Measurements from ENCODE around the gene MLLT1. TPM values are rescaled to one million over a fixed set of nuclear protein-coding genes. Genes with fewer than 3 reads are reported as not detected.

Gene MLLT1
- total and polyA plus RNA-seq, 4 donors: 2.1 to 15.6 (median 7.3) TPM

GRCh38 chr19:6196361-6196760 is 83.4 kb downstream of the MLLT1 start (continued):
- TF ChIP-seq REST (IDR thresholded peaks at IDR 0.05) (no peak), FOXA1 (IDR thresholded peaks at IDR 0.05) (no peak)

- Histone ChIP-seq H3K9me3 (ENCODE audit: control insufficient read depth in 4 of 4, low read length in 3 of 4) (peaks cover 0 to 2% (median 0%) of the 10 kb centered on the region in 4 donors), H3K4me3 (ENCODE audit: low read depth in 1 of 3, low read length in 3 of 3) (no peak overlapping the region), H3K36me3 (ENCODE audit: control insufficient read depth in 4 of 4, insufficient read depth in 3 of 4, low read depth in 1 of 4, low read length in 3 of 4) (no peaks in the 10 kb centered on the region), H3K27me3 (ENCODE audit: control insufficient read depth in 4 of 4, insufficient read depth in 4 of 4, low read length in 3 of 4) (no peaks in the 10 kb centered on the region), H3K9ac (ENCODE audit: low read depth in 1 of 2, low read length in 2 of 2) (no peak overlapping the region), H3K4me1 (ENCODE audit: control insufficient read depth in 4 of 4, insufficient read depth in 4 of 4, low read length in 3 of 4) (no peaks in the 10 kb centered on the region), H3K27ac (ENCODE audit: low read depth in 1 of 2, low read length in 2 of 2) (no peak overlapping the region)
- DNase-seq (ENCODE audit: low spot score): no peak
- TF ChIP-seq RXRA (IDR thresholded peaks at IDR 0.05) (no peak), REST (IDR thresholded peaks at IDR 0.05) (no peak), EGR1 (IDR thresholded peaks at IDR 0.05; ENCODE audit: low read depth in 2 of 2) (no peak), HNF4A (conservative IDR thresholded peaks at IDR 0.05) (no peak)
- 91% methylated on average over 2 of the region's 2 CpGs for WGBS
Measured at GRCh38 chr19:6188811-6189210, 91.0 kb downstream of the MLLT1 start.

- H3K9ac ChIP-seq (ENCODE audit: low read depth in 1 of 2, low read length in 2 of 2): no peak overlapping the region
- WGBS: 85% methylated on average over 6 of the region's 6 CpGs
- no peak overlapping the region for H3K4me3 ChIP-seq (ENCODE audit: low read depth in 1 of 3, low read length in 3 of 3)
- H3K27me3 ChIP-seq (ENCODE audit: control insufficient read depth in 4 of 4, insufficient read depth in 4 of 4, low read length in 3 of 4): peaks cover 0 to 3% (median 0%) of the 10 kb centered on the region in 4 donors
- H3K36me3 ChIP-seq (ENCODE audit: control insufficient read depth in 4 of 4, insufficient read depth in 3 of 4, low read depth in 1 of 4, low read length in 3 of 4): no peaks in the 10 kb centered on the region
- H3K4me1 ChIP-seq (ENCODE audit: control insufficient read depth in 4 of 4, insufficient read depth in 4 of 4, low read length in 3 of 4): no peaks in the 10 kb centered on the region
- H3K27ac ChIP-seq (ENCODE audit: low read depth in 1 of 2, low read length in 2 of 2): no peak overlapping the region
- peaks cover 0 to 2% (median 0%) of the 10 kb centered on the region in 4 donors for H3K9me3 ChIP-seq (ENCODE audit: control insufficient read depth in 4 of 4, low read length in 3 of 4)
- DNase-seq (ENCODE audit: low spot score): no peak
- TF ChIP-seq HNF4A (conservative IDR thresholded peaks at IDR 0.05) (no peak), RAD21 (IDR thresholded peaks at IDR 0.05) (no peak), CTCF (IDR thresholded peaks at IDR 0.05; ENCODE audit: low read depth, low read length, missing input control) (no peak), YY1 (IDR thresholded peaks at IDR 0.05) (no peak), JUND (IDR thresholded peaks at IDR 0.05) (no peak), REST (IDR thresholded peaks at IDR 0.05) (no peak), SP1 (IDR thresholded peaks at IDR 0.05) (no peak), GABPA (IDR thresholded peaks at IDR 0.05 in 1 of 2, conservative IDR thresholded peaks at IDR 0.05 in 1 of 2) (no peak), ZBTB33 (IDR thresholded peaks at IDR 0.05) (no peak), FOXA2 (IDR thresholded peaks at IDR 0.05) (no peak), FOXA1 (IDR thresholded peaks at IDR 0.05) (no peak), EGR1 (IDR thresholded peaks at IDR 0.05; ENCODE audit: low read depth in 2 of 2) (no peak), TAF1 (conservative IDR thresholded peaks at IDR 0.05) (no peak), MAX (IDR thresholded peaks at IDR 0.05) (no peak)
Measured at GRCh38 chr19:6187374-6187773, 92.4 kb downstream of the MLLT1 start.
